GM18508 (cell line): ENCODE results near the gene PDIA2.
"Not testable (repeated sequence)": the region's sequence is repeated elsewhere in the genome, so short reads cannot be mapped to it uniquely, and the experiment has no call there.

Source experiments
- ATAC-seq: cut with Tn5 transposase; IDR thresholded peaks from one replicate; pipeline ENCODE4 v1.9.1; 2021; ENCODE audit warnings: moderate number of reproducible peaks; ENCODE audit not compliant: insufficient read depth, unreplicated experiment

Gene PDIA2

DNA sequence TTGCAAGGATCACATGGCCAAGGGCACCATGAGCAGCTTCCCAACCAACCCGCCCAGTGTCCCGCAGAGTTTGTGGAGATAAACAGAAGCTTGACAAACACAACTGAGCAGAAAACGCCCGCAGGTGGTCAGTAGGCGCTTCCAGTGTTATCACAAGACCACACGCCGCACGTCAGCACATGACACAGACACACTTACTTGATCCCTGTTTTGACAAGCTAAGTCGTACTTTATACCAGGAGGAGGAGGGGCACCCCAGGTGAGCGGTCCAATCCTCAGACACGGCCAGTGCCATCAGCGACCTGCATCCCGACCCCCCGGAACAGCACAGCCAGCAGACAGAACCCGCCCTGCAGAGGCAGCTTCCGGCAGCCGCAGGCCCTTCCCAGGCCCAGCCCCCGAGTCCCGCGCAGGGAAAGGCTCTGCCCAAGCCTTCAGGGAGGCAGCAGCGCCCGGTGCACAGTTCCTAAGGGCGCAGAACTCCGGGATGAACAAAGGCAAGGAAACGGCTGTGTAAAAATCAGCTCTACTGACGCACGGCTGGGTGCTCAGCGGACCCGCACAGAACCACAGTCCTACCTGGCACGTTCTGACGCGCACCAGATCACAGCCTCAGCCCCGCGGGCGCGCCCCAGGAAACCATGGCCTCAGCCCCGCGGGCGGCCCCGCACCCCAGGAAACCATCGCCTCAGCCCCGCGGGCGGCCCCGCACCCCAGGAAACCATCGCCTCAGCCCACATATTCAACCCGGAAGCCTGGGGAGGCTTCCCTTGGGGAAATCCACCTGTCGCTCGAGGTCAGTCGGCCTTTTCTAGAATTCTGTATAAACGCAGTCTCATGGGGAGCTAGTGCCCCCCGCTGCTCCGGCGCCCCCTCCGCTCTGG lies 41.7 kb downstream of the PDIA2 start:
- no peak for ATAC-seq

GRCh38 chr16:325375-326145 lies 42.6 kb downstream of the PDIA2 start:
- no peak for ATAC-seq

DNA sequence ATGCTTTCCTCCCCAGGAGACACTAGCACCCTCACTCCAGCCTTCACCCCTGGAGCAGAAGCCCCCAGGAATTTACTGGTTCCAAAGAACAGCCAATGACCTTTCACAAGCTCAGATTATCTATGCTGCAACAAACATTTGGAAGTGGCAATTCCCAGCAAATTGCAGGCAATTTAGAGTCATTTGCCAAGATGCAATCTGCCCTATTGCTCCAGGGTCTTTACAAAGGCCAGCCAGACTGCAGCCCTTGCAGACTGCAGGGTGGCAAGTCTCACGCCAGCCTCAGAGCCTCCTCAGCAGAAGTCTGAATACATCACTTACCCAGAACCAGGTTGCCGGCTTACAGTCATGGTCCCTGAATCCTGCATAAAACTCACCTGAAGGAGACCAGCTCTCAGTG lies 47.8 kb downstream of the PDIA2 start:
- no peak for ATAC-seq

DNA sequence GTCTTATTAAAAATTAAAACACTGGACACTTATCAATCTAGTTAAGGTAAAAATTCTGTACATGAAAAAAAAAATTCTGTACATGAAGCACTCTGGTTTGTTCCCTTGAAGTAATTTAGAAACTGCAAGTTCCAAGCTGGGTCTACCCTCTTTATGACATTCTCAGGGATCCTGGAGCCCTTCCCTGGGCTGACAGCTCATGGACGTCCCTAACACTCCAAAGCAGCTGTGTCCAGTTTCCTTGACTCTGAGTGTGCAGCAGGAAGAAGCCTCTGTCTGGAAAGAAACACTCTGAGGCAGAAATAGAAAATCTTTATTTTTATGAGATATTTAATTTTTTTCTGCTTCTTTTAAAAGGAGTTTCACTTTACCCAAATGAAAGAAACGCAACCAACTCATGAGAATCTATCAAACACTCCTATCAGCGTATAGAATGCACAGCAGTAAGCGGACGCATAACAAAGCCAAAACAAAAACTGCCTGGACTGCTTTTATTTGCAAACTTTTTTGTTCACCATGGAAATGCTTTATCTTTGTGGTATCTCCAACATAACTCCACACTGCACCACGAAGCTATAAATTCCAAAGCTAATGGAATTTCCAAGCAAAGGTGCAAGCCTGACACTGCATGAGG lies 48.3 kb downstream of the PDIA2 start:
- not testable (repeated sequence) for ATAC-seq

- ATAC-seq = no peak
Measured at GRCh38 chr16:333406-334094, 50.6 kb downstream of the PDIA2 start.

DNA sequence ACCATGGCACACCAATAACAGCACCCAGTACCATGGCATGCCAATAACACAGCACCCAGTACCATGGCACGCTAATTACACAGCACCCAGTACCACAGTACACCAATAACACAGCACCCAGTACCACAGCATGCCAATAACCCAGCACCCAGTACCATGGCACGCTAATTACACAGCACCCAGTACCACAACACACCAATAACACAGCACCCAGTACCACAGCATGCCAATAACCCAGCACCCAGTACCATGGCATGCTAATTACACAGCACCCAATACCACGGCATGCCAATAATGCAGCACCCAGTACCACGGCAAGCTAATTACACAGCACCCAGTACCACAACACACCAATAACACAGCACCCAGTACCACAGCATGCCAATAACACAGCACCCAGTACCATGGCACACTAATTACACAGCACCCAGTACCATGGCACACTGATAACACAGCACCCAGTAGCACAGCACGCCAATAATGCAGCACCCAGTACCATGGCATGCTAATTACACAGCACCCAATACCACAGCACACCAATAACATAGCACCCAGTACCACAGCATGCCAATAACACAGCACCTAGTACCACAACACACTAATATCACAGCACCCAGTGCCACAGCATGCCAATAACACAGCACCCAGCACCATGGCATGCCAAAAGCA lies 51.3 kb downstream of the PDIA2 start:
- ATAC-seq = not testable (repeated sequence)

DNA sequence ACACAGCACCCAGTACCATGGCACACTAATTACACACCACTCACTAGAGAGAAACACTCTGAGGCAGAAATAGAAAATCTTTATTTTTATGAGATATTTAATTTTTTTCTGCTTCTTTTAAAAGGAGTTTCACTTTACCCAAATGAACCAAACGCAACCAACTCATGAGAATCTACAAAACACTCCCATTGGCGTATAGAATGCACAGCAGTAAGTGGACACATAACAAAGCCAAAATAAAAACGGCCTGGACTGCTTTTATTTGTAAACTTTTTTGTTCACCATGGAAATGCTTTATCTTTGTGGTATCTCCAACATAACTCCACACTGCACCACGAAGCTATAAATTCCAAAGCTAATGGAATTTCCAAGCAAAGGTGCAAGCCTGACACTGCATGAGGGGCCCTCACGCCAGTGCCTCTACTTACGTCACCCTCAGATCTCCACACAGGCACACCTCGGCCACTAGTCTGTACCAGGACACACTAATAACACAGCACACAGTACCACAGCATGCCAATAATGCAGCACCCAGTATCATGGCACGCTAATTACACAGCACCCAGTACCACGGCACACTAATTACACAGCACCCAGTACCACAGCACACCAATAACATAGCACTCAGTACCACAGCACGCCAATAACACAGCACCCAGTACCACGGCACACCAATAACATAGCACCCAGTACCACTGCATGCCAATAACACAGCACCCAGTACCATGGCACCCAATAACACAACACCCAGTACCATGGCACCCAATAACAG lies 52.1 kb downstream of the PDIA2 start:
- not testable (repeated sequence) for ATAC-seq

GRCh38 chr16:336269-336668 lies 53.3 kb downstream of the PDIA2 start:
- no peak for ATAC-seq
